Spleen (tissue), 7 donors: Measurements from ENCODE around the gene INSR.

Experiments used
- POLR2A ChIP-seq, 3 donors: fragments of 450-650 bp; IDR thresholded peaks; one replicate each; pipeline ENCODE4 v1.5.1; 2017; ENCODE audit warnings: antibody characterized with exemption in 3 of 3, mild to moderate bottlenecking in 1 of 3
- POLR2AphosphoS5 ChIP-seq, 3 donors: sonication (generic); formaldehyde crosslinking; IDR thresholded peaks; one replicate each; pipeline ENCODE4 v1.5.1; 2017; ENCODE audit warnings: antibody characterized with exemption in 3 of 3
- TF ChIP-seq, protein P1 (sequence below), 11 experiments: fragments of 200-600 bp in 7 of 11; fragments of 450-650 bp in 4 of 11; sonication (generic) in 4 of 11; IDR thresholded peaks in 8 of 11; conservative IDR thresholded peaks in 3 of 11; 1 replicate in 7 of 11; 2 replicates in 4 of 11; pipeline versions ENCODE4 v1.4.0 to v1.8.0; 2016 to 2021; ENCODE audit warnings: antibody characterized with exemption in 11 of 11, inconsistent platforms in 4 of 11, mild to moderate bottlenecking in 1 of 11
- donor health status: DM: no; HTN: no; CAD: no; lungs with moderate emphysema.
- donor health status: DM: no; HTN: no; CAD: no.
- donor health status: DM: no; HTN: no; CAD: no.

DNA sequence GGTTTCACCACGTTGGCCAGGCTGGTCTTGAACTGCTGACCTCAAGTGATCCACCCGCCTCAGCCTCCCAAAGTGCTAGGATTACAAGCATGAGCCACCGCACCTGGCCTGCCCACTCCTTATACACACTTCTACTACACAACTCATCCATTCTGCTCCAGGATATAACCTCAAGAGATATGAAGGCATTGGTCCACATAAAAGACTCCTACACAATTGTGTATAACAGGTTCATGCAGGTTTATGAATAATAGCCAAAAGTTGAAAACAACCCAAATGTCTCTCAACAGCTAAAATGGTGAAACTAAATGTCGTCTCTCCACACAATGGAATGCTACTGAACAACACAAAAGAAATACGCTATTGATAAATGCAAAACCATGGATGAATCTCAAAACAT, 58.1 kb downstream of the INSR start:
- TF ChIP-seq, protein P1, sequence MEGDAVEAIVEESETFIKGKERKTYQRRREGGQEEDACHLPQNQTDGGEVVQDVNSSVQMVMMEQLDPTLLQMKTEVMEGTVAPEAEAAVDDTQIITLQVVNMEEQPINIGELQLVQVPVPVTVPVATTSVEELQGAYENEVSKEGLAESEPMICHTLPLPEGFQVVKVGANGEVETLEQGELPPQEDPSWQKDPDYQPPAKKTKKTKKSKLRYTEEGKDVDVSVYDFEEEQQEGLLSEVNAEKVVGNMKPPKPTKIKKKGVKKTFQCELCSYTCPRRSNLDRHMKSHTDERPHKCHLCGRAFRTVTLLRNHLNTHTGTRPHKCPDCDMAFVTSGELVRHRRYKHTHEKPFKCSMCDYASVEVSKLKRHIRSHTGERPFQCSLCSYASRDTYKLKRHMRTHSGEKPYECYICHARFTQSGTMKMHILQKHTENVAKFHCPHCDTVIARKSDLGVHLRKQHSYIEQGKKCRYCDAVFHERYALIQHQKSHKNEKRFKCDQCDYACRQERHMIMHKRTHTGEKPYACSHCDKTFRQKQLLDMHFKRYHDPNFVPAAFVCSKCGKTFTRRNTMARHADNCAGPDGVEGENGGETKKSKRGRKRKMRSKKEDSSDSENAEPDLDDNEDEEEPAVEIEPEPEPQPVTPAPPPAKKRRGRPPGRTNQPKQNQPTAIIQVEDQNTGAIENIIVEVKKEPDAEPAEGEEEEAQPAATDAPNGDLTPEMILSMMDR (IDR thresholded peaks at IDR 0.05 in 8 of 11, conservative IDR thresholded peaks at IDR 0.05 in 3 of 11) = no peak
- TF ChIP-seq POLR2AphosphoS5 (IDR thresholded peaks at IDR 0.05) (no peak), POLR2A (IDR thresholded peaks at IDR 0.05) (no peak)
